Measurements from ENCODE around the gene CRACDL. TPM values are rescaled to one million over a fixed set of nuclear protein-coding genes. Genes with fewer than 3 reads are reported as not detected.

Gene CRACDL
- polyA plus RNA-seq, 2 donors, result 9.1 to 15.8 TPM

GRCh38 chr2:98894331-98895000 is 41.6 kb downstream of the CRACDL start:
- H3K9me3 ChIP-seq (ENCODE audit: control insufficient read depth in 2 of 2, insufficient read depth in 1 of 2, low read depth in 1 of 2, low read length in 1 of 2), result peaks cover 0 to 2% of the 10 kb centered on the region in 2 donors
- H3K36me3 ChIP-seq (ENCODE audit: control insufficient read depth in 2 of 2, insufficient read depth in 2 of 2, low read length in 1 of 2), result no peaks in the 10 kb centered on the region
- WGBS, 2 donors, result 93 to 94% methylated on average over 11 of the region's 11 CpGs
- no peak overlapping the region for H3K4me3 ChIP-seq (ENCODE audit: low read depth in 1 of 2, low read length in 2 of 2)
- H3K4me1 ChIP-seq (ENCODE audit: control insufficient read depth in 2 of 2, insufficient read depth in 2 of 2, low read length in 1 of 2), result no peaks in the 10 kb centered on the region
- no peak overlapping the region for H3K27ac ChIP-seq (ENCODE audit: low read depth in 2 of 2, low read length in 1 of 2)
- H3K27me3 ChIP-seq (ENCODE audit: control insufficient read depth in 1 of 2, insufficient read depth in 2 of 2, low read length in 2 of 2), result no peaks in the 10 kb centered on the region

- WGBS, 2 donors, result 83 to 88% methylated on average over 10 of the region's 10 CpGs
These were observed 42.1 kb downstream of the CRACDL start for GRCh38 chr2:98893911-98894321.

GRCh38 chr2:98892871-98893270 is 43.2 kb downstream of the CRACDL start:
- H3K9me3 ChIP-seq (ENCODE audit: control insufficient read depth in 2 of 2, insufficient read depth in 1 of 2, low read depth in 1 of 2, low read length in 1 of 2), result peaks cover 0 to 2% of the 10 kb centered on the region in 2 donors
- H3K4me3 ChIP-seq (ENCODE audit: low read depth in 1 of 2, low read length in 2 of 2), result no peak overlapping the region
- 91 to 92% methylated on average over 6 of the region's 6 CpGs for WGBS, 2 donors
- H3K4me1 ChIP-seq (ENCODE audit: control insufficient read depth in 2 of 2, insufficient read depth in 2 of 2, low read length in 1 of 2), result no peaks in the 10 kb centered on the region
- H3K27me3 ChIP-seq (ENCODE audit: control insufficient read depth in 1 of 2, insufficient read depth in 2 of 2, low read length in 2 of 2), result no peaks in the 10 kb centered on the region
- H3K27ac ChIP-seq (ENCODE audit: low read depth in 2 of 2, low read length in 1 of 2), result no peak overlapping the region
- H3K36me3 ChIP-seq (ENCODE audit: control insufficient read depth in 2 of 2, insufficient read depth in 2 of 2, low read length in 1 of 2), result no peaks in the 10 kb centered on the region

More at GRCh38 chr2:98893911-98894321, 42.1 kb downstream of the CRACDL start:
- no peak overlapping the region for H3K4me3 ChIP-seq (ENCODE audit: low read depth in 1 of 2, low read length in 2 of 2)
- H3K9me3 ChIP-seq (ENCODE audit: control insufficient read depth in 2 of 2, insufficient read depth in 1 of 2, low read depth in 1 of 2, low read length in 1 of 2), result peaks cover 0 to 2% of the 10 kb centered on the region in 2 donors
- H3K27ac ChIP-seq (ENCODE audit: low read depth in 2 of 2, low read length in 1 of 2), result no peak overlapping the region
- H3K27me3 ChIP-seq (ENCODE audit: control insufficient read depth in 1 of 2, insufficient read depth in 2 of 2, low read length in 2 of 2), result no peaks in the 10 kb centered on the region
- no peaks in the 10 kb centered on the region for H3K36me3 ChIP-seq (ENCODE audit: control insufficient read depth in 2 of 2, insufficient read depth in 2 of 2, low read length in 1 of 2)
- no peaks in the 10 kb centered on the region for H3K4me1 ChIP-seq (ENCODE audit: control insufficient read depth in 2 of 2, insufficient read depth in 2 of 2, low read length in 1 of 2)

GRCh38 chr2:98891591-98891990 is 44.4 kb downstream of the CRACDL start:
- 61 to 67% methylated on average over 1 of the region's 1 CpG for WGBS, 2 donors

GRCh38 chr2:98886066-98886554 is 49.9 kb downstream of the CRACDL start:
- no peaks in the 10 kb centered on the region for H3K27me3 ChIP-seq (ENCODE audit: control insufficient read depth in 1 of 2, insufficient read depth in 2 of 2, low read length in 2 of 2)
- WGBS, 2 donors, result 96% methylated on average over 2 of the region's 2 CpGs
- H3K27ac ChIP-seq (ENCODE audit: low read depth in 2 of 2, low read length in 1 of 2), result no peak overlapping the region
- H3K4me1 ChIP-seq (ENCODE audit: control insufficient read depth in 2 of 2, insufficient read depth in 2 of 2, low read length in 1 of 2), result peaks cover 8 to 19% of the 10 kb centered on the region in 2 donors
- no peaks in the 10 kb centered on the region for H3K36me3 ChIP-seq (ENCODE audit: control insufficient read depth in 2 of 2, insufficient read depth in 2 of 2, low read length in 1 of 2)
- no peak overlapping the region for H3K4me3 ChIP-seq (ENCODE audit: low read depth in 1 of 2, low read length in 2 of 2)
- peaks cover 0 to 5% of the 10 kb centered on the region in 2 donors for H3K9me3 ChIP-seq (ENCODE audit: control insufficient read depth in 2 of 2, insufficient read depth in 1 of 2, low read depth in 1 of 2, low read length in 1 of 2)

More at GRCh38 chr2:98891591-98891990, 44.4 kb downstream of the CRACDL start:
- Histone ChIP-seq H3K4me3 (ENCODE audit: low read depth in 1 of 2, low read length in 2 of 2) (no peak overlapping the region), H3K27me3 (ENCODE audit: control insufficient read depth in 1 of 2, insufficient read depth in 2 of 2, low read length in 2 of 2) (no peaks in the 10 kb centered on the region), H3K36me3 (ENCODE audit: control insufficient read depth in 2 of 2, insufficient read depth in 2 of 2, low read length in 1 of 2) (no peaks in the 10 kb centered on the region), H3K27ac (ENCODE audit: low read depth in 2 of 2, low read length in 1 of 2) (no peak overlapping the region), H3K9me3 (ENCODE audit: control insufficient read depth in 2 of 2, insufficient read depth in 1 of 2, low read depth in 1 of 2, low read length in 1 of 2) (peaks cover 0 to 2% of the 10 kb centered on the region in 2 donors), H3K4me1 (ENCODE audit: control insufficient read depth in 2 of 2, insufficient read depth in 2 of 2, low read length in 1 of 2) (no peaks in the 10 kb centered on the region)

GRCh38 chr2:98884658-98885057 is 51.4 kb downstream of the CRACDL start:
- H3K27me3 ChIP-seq (ENCODE audit: control insufficient read depth in 1 of 2, insufficient read depth in 2 of 2, low read length in 2 of 2), result no peaks in the 10 kb centered on the region
- H3K36me3 ChIP-seq (ENCODE audit: control insufficient read depth in 2 of 2, insufficient read depth in 2 of 2, low read length in 1 of 2), result no peaks in the 10 kb centered on the region
- H3K4me1 ChIP-seq (ENCODE audit: control insufficient read depth in 2 of 2, insufficient read depth in 2 of 2, low read length in 1 of 2), result peaks cover 8 to 27% of the 10 kb centered on the region in 2 donors
- no peak overlapping the region for H3K4me3 ChIP-seq (ENCODE audit: low read depth in 1 of 2, low read length in 2 of 2)
- WGBS, 2 donors, result 56 to 62% methylated on average over 2 of the region's 2 CpGs
- peak overlapping the region; percentile 84 to 94 for H3K27ac ChIP-seq (ENCODE audit: low read depth in 2 of 2, low read length in 1 of 2)
- peaks cover 0 to 5% of the 10 kb centered on the region in 2 donors for H3K9me3 ChIP-seq (ENCODE audit: control insufficient read depth in 2 of 2, insufficient read depth in 1 of 2, low read depth in 1 of 2, low read length in 1 of 2)

GRCh38 chr2:98883780-98884211 is 52.2 kb downstream of the CRACDL start:
- H3K36me3 ChIP-seq (ENCODE audit: control insufficient read depth in 2 of 2, insufficient read depth in 2 of 2, low read length in 1 of 2), result no peaks in the 10 kb centered on the region
- peaks cover 0 to 5% of the 10 kb centered on the region in 2 donors for H3K9me3 ChIP-seq (ENCODE audit: control insufficient read depth in 2 of 2, insufficient read depth in 1 of 2, low read depth in 1 of 2, low read length in 1 of 2)
- no peak overlapping the region for H3K4me3 ChIP-seq (ENCODE audit: low read depth in 1 of 2, low read length in 2 of 2)
- WGBS, 2 donors, result 60 to 66% methylated on average over 10 of the region's 10 CpGs
- H3K27me3 ChIP-seq (ENCODE audit: control insufficient read depth in 1 of 2, insufficient read depth in 2 of 2, low read length in 2 of 2), result no peaks in the 10 kb centered on the region
- H3K27ac ChIP-seq (ENCODE audit: low read depth in 2 of 2, low read length in 1 of 2), result peak overlapping the region; percentile 84 to 94
- peaks cover 8 to 27% of the 10 kb centered on the region in 2 donors for H3K4me1 ChIP-seq (ENCODE audit: control insufficient read depth in 2 of 2, insufficient read depth in 2 of 2, low read length in 1 of 2)

GRCh38 chr2:98882971-98883779 is 52.9 kb downstream of the CRACDL start:
- Histone ChIP-seq H3K9me3 (ENCODE audit: control insufficient read depth in 2 of 2, insufficient read depth in 1 of 2, low read depth in 1 of 2, low read length in 1 of 2) (peaks cover 0 to 5% of the 10 kb centered on the region in 2 donors), H3K4me3 (ENCODE audit: low read depth in 1 of 2, low read length in 2 of 2) (no peak overlapping the region), H3K36me3 (ENCODE audit: control insufficient read depth in 2 of 2, insufficient read depth in 2 of 2, low read length in 1 of 2) (no peaks in the 10 kb centered on the region), H3K27me3 (ENCODE audit: control insufficient read depth in 1 of 2, insufficient read depth in 2 of 2, low read length in 2 of 2) (no peaks in the 10 kb centered on the region), H3K4me1 (ENCODE audit: control insufficient read depth in 2 of 2, insufficient read depth in 2 of 2, low read length in 1 of 2) (peaks cover 8 to 27% of the 10 kb centered on the region in 2 donors), H3K27ac (ENCODE audit: low read depth in 2 of 2, low read length in 1 of 2) (peak overlapping the region; percentile 78 to 94)
- WGBS, 2 donors, result 84 to 86% methylated on average over 11 of the region's 11 CpGs

- WGBS, 2 donors, result 80 to 84% methylated on average over 3 of the region's 3 CpGs
- Histone ChIP-seq H3K9me3 (ENCODE audit: control insufficient read depth in 2 of 2, insufficient read depth in 1 of 2, low read depth in 1 of 2, low read length in 1 of 2) (peaks cover 0 to 5% of the 10 kb centered on the region in 2 donors), H3K27ac (ENCODE audit: low read depth in 2 of 2, low read length in 1 of 2) (peak overlapping the region; percentile 78 to 94), H3K4me1 (ENCODE audit: control insufficient read depth in 2 of 2, insufficient read depth in 2 of 2, low read length in 1 of 2) (peaks cover 8 to 27% of the 10 kb centered on the region in 2 donors), H3K27me3 (ENCODE audit: control insufficient read depth in 1 of 2, insufficient read depth in 2 of 2, low read length in 2 of 2) (no peaks in the 10 kb centered on the region), H3K36me3 (ENCODE audit: control insufficient read depth in 2 of 2, insufficient read depth in 2 of 2, low read length in 1 of 2) (no peaks in the 10 kb centered on the region), H3K4me3 (ENCODE audit: low read depth in 1 of 2, low read length in 2 of 2) (no peak overlapping the region)
These were observed 53.7 kb downstream of the CRACDL start for GRCh38 chr2:98882368-98882767.

All from esophagus (tissue), 2 donors.